K562 (cell line): Measurements from ENCODE around the gene TASP1. TPM values are rescaled to one million over a fixed set of nuclear protein-coding genes. Genes with fewer than 3 reads are reported as not detected.

ENCODE experiments used
- AFF1 ChIP-seq, 2 experiments: fragments of 450-650 bp; IDR thresholded peaks; 2 replicates each; pipeline ENCODE4 v1.6.1; 2018; ENCODE audit warnings: mild to moderate bottlenecking in 2 of 2, low read depth in 1 of 2; ENCODE audit not compliant: partially characterized antibody in 2 of 2
- CBX5 ChIP-seq: IDR thresholded peaks from 2 replicates; pipeline ENCODE4 v1.6.1; 2014; ENCODE audit warnings: low read depth, borderline replicate concordance
- DDX20 ChIP-seq: fragments of 450-650 bp; IDR thresholded peaks from 2 replicates; pipeline ENCODE4 v1.6.1; 2016; ENCODE audit warnings: missing genetic modification characterization, low read depth, mild to moderate bottlenecking, missing compliant biosample characterization, moderate library complexity
- HDAC1 ChIP-seq, 2 experiments: fragments of 450-650 bp; IDR thresholded peaks; 2 replicates each; pipeline ENCODE4 v1.6.1; 2016 to 2017; ENCODE audit warnings: inconsistent platforms in 1 of 2, mild to moderate bottlenecking in 1 of 2, moderate library complexity in 1 of 2
- HIVEP1 ChIP-seq: fragments of 250-450 bp; sonication (Bioruptor Pico); IDR thresholded peaks from 2 replicates; pipeline ENCODE4 v1.4.0; 2020; ENCODE audit warnings: mild to moderate bottlenecking
- POLR2A ChIP-seq: fragments of 450-650 bp; conservative IDR thresholded peaks from 2 replicates; pipeline ENCODE4 v1.6.1; 2016
- PRPF4 ChIP-seq: fragments of 200-400 bp; formaldehyde crosslinking; IDR thresholded peaks from one replicate; pipeline ENCODE4 v1.6.1; 2017; ENCODE audit warnings: low read length, low read depth, mild to moderate bottlenecking; ENCODE audit not compliant: insufficient read depth, poor library complexity, severe bottlenecking
- RAD21 ChIP-seq, 2 experiments: fragments of 250-450 bp in 1 of 2; fragments of 450-650 bp in 1 of 2; sonication (Bioruptor Pico) in 1 of 2; formaldehyde crosslinking in 1 of 2; IDR thresholded peaks in 1 of 2; conservative IDR thresholded peaks in 1 of 2; 2 replicates each; pipeline versions ENCODE4 v1.4.0 to v1.8.0; 2020 to 2022; ENCODE audit warnings: mild to moderate bottlenecking in 2 of 2, moderate library complexity in 1 of 2
- SMC3 ChIP-seq: conservative IDR thresholded peaks from 2 replicates; pipeline ENCODE4 v1.6.1; 2011; ENCODE audit warnings: low read depth, low read length, improper control_type of control experiment; ENCODE audit not compliant: insufficient read depth
- polyA plus RNA-seq, 8 experiments: library from polyadenylated mRNA; depleted of rRNA in 4 of 8; stranded (reverse) in 5 of 8; unstranded in 3 of 8; fragments of >200 nt; fragmentation: Nextera tagmentation in 2 of 8; fragmentation: Illumina TruSeq in 1 of 8; extraction: Ambion mirVana in 2 of 8; extraction: Trizol in 1 of 8; gene quantifications; 2 replicates each; pipeline versions ENCODE4 v1.2.1 to v1.2.3, GENCODE V29; 2011 to 2014; ENCODE audit warnings: inconsistent platforms in 1 of 8, missing spikeins in 1 of 8
- total RNA-seq, 7 experiments: library from RNA; depleted of rRNA in 6 of 7; stranded (reverse); fragments of >200 nt in 6 of 7; fragmentation: Illumina TruSeq in 2 of 7; extraction: Trizol in 2 of 7; gene quantifications; 2 replicates each; pipeline versions ENCODE4 v1.2.1 to v1.2.3, GENCODE V29; 2011 to 2021; ENCODE audit warnings: low replicate concordance in 1 of 7
- TF ChIP-seq, protein P1 (sequence below), 2 experiments: fragments of 200-800 bp in 1 of 2; sonication (Bioruptor generic) in 1 of 2; sonication (generic) in 1 of 2; formaldehyde crosslinking in 1 of 2; IDR thresholded peaks in 1 of 2; conservative IDR thresholded peaks in 1 of 2; 2 replicates each; pipeline versions ENCODE4 v1.5.0 to v1.6.1; 2016 to 2020; ENCODE audit warnings: missing compliant biosample characterization in 1 of 2, missing genetic modification characterization in 1 of 2, missing genetic modification reagents in 1 of 2

TASP1 gene
- total and polyA plus RNA-seq, 9 of the 15 experiments (the other 6 are each of a cell fraction or from before 2014, with no cell fraction given): 3.7 to 10.6 (median 6.4) TPM

GRCh38 chr20:13546497-13547131 is 92.1 kb downstream of the TASP1 start (continued):
- TF ChIP-seq AFF1 (IDR thresholded peaks at IDR 0.05; ENCODE audit: low read depth in 1 of 2, partially characterized antibody in 2 of 2) (no peak), CBX5 (no peak), DDX20 (tag) (no peak), SMC3 (peak; percentile 56), PRPF4 (no peak), POLR2A (no peak), HDAC1 (IDR thresholded peaks at IDR 0.05) (no peak), HIVEP1 (CRISPR knock-in tag) (no peak), RAD21 (CRISPR knock-in tag; conservative IDR thresholded peaks at IDR 0.05 in 1 of 2, IDR thresholded peaks at IDR 0.05 in 1 of 2) (peak; percentile 57 to 68)
- TF ChIP-seq, protein P1, sequence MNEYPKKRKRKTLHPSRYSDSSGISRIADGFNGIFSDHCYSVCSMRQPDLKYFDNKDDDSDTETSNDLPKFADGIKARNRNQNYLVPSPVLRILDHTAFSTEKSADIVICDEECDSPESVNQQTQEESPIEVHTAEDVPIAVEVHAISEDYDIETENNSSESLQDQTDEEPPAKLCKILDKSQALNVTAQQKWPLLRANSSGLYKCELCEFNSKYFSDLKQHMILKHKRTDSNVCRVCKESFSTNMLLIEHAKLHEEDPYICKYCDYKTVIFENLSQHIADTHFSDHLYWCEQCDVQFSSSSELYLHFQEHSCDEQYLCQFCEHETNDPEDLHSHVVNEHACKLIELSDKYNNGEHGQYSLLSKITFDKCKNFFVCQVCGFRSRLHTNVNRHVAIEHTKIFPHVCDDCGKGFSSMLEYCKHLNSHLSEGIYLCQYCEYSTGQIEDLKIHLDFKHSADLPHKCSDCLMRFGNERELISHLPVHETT (CRISPR knock-in tag; conservative IDR thresholded peaks at IDR 0.05 in 1 of 2, IDR thresholded peaks at IDR 0.05 in 1 of 2): no peak
